GM19395 (cell line): ENCODE data around the gene SRD5A3.

ENCODE experiments used
- ATAC-seq: cut with Tn5 transposase; IDR thresholded peaks from one replicate; pipeline ENCODE4 v1.9.1; 2021; ENCODE audit warnings: mild to moderate bottlenecking, moderate library complexity; ENCODE audit not compliant: unreplicated experiment

Gene SRD5A3

DNA sequence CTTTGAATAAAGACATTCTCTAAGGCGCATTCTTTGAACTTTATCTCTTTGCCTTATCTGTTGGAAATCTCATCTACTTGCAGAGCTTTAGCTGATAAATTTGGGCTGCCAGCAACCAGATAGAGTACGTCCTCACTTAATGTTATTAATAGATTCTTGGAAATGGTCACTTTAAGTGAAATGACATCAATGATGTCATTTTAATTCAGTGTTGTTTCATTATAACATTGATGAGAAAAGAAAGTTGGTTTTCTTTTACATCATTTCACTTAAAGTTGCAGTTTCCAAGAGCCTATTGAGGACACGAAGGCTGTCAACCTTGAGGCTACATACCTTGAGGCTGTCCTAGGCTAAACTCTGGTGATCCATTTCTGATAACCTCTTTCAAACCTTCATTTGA is 59.0 kb downstream of the SRD5A3 start:
- ATAC-seq: no peak

DNA sequence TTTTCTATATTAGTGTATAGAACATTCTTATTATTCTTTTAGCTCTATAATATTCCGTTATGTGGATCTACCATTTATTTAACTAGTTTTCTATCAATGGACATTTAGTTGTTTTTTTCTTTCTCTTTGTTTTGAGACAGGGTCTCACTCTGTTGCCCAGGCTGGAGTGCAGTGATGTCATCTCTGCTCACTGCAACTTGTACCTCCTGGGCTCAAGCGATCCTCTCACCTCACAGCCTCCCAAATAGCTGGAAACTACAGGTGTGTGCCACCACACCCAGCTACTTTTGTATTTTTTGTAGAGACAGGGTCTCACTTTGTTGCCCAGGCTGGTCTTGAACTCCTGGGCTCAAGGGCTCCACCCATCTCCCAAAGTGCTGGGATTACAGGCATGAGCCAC is 60.5 kb downstream of the SRD5A3 start:
- ATAC-seq: no peak

DNA sequence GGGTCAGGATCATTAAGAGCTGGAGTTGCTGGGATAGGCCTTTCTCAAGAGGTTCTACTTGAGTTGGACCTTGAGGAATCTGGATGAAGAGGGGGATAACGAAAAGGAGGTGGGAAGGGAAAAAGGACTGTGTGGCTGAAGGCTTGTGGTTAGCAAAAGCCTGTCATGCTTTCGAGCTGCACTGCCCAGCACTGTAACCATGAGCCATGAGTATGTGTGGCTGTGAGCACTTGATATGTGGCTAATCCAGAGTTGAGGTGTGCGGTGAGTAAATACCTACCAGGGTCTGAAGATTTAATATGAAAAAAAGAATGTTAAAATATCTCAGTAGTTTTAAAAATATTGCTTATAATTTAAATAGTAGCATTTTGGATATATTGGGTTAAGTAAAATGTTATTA is 61.1 kb downstream of the SRD5A3 start:
- no peak for ATAC-seq

GRCh38 chr4:55407764-55408163 is 61.7 kb downstream of the SRD5A3 start:
- no peak for ATAC-seq

- peak; percentile 64 for ATAC-seq
These were observed 63.6 kb downstream of the SRD5A3 start for GRCh38 chr4:55409468-55410171.

- ATAC-seq: no peak
These were observed 64.4 kb downstream of the SRD5A3 start for GRCh38 chr4:55410431-55410830.

DNA sequence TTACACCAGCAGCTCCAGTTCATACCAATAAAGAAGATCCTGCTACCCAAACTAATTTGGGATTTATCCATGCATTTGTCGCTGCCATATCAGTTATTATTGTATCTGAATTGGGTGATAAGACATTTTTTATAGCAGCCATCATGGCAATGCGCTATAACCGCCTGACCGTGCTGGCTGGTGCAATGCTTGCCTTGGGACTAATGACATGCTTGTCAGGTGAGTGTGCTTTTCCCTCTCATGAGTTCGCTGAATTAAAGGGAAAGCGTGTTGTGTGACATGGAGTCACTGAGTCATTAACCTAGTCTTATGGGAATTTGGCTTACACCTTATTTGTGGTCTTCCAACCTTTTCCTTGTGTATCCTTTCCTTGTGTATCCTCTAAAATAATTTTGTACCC is 65.6 kb downstream of the SRD5A3 start:
- no peak for ATAC-seq

DNA sequence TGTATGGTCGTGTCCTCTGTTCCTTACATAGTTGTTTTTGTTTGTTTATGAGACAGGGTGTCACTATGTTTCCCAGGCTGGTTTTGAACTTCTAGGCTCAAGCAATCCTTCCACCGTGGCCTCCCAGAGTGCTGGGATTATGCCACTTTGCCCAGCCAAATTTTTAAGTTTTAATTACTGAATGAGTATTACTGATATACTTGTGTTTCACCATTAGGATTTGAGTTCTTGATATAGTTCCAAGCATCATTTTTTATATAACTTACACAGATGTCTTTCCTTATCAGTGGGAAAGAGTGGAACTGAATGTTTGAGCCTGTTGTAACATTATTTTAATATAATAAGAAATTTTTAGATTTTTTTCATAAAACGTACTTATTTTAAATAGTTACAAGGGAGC is 70.1 kb downstream of the SRD5A3 start:
- ATAC-seq: no peak
